ENCODE measurements around the gene HOXD12.

DNA sequence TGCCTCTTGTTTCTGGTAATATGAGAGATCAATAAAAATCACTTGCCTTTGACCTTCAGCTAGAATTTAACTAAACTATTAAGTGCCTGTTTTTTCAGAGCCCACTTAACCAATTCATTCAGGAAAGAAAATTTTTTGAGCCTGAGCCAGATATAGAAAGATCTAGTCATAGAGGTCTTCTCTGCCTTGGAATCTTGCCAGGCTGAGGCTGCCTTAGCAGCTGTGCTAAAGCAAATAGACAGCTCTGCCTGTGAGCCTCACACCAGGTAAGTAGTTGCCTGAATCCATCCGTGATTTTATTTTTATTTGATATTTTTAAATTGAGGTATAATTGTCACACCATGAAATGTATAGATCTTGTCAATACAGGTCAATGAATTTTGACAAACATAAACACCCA, 43.2 kb upstream of the HOXD12 start:
- TF ChIP-seq, protein P1, sequence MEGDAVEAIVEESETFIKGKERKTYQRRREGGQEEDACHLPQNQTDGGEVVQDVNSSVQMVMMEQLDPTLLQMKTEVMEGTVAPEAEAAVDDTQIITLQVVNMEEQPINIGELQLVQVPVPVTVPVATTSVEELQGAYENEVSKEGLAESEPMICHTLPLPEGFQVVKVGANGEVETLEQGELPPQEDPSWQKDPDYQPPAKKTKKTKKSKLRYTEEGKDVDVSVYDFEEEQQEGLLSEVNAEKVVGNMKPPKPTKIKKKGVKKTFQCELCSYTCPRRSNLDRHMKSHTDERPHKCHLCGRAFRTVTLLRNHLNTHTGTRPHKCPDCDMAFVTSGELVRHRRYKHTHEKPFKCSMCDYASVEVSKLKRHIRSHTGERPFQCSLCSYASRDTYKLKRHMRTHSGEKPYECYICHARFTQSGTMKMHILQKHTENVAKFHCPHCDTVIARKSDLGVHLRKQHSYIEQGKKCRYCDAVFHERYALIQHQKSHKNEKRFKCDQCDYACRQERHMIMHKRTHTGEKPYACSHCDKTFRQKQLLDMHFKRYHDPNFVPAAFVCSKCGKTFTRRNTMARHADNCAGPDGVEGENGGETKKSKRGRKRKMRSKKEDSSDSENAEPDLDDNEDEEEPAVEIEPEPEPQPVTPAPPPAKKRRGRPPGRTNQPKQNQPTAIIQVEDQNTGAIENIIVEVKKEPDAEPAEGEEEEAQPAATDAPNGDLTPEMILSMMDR (IDR thresholded peaks at IDR 0.05), result no peak
- no peak for TF ChIP-seq POLR2A (IDR thresholded peaks at IDR 0.05; ENCODE audit: low read depth)

Data from esophagus muscularis mucosa (tissue), 3 donors.